HEK293T (cell line): ENCODE results near the gene GALNT14.

ENCODE experiments used
- CTCF ChIA-PET: fragments of 350-600 bp; formaldehyde crosslinking; extraction: SDS; loops from one replicate; lab custom pipeline; 2021; ENCODE audit warnings: antibody characterized with exemption, inconsistent platforms; lab: Yijun Ruan, JAX
- POLR2A ChIA-PET: fragments of 350-600 bp; formaldehyde crosslinking; extraction: SDS; loops from one replicate; lab custom pipeline; 2020; ENCODE audit warnings: antibody characterized with exemption, inconsistent platforms; lab: Yijun Ruan, JAX
- DNase-seq: peaks from one replicate; pipeline ENCODE4 v3.0.0; 2012; ENCODE audit warnings: mixed read lengths; ENCODE audit errors: extremely low spot score
- ARNT ChIP-seq: fragments of 450-650 bp; IDR thresholded peaks from 2 replicates; pipeline ENCODE4 v1.6.1; 2017; ENCODE audit warnings: mild to moderate bottlenecking
- BHLHE40 ChIP-seq: fragments of 450-650 bp; IDR thresholded peaks from 2 replicates; pipeline ENCODE4 v1.6.1; 2016; ENCODE audit warnings: mild to moderate bottlenecking, moderate library complexity, borderline replicate concordance
- CTBP1 ChIP-seq: fragments of 450-650 bp; IDR thresholded peaks from 2 replicates; pipeline ENCODE4 v1.6.1; 2016; ENCODE audit warnings: borderline replicate concordance
- ELF4 ChIP-seq: fragments of 450-650 bp; IDR thresholded peaks from 2 replicates; pipeline ENCODE4 v1.6.1; 2017; ENCODE audit warnings: antibody characterized with exemption
- FOXA1 ChIP-seq: fragments of 450-650 bp; IDR thresholded peaks from 2 replicates; pipeline ENCODE4 v1.6.1; 2016; ENCODE audit warnings: mild to moderate bottlenecking
- FOXK2 ChIP-seq: fragments of 450-650 bp; IDR thresholded peaks from 2 replicates; pipeline ENCODE4 v1.6.1; 2016; ENCODE audit warnings: mild to moderate bottlenecking
- FOXM1 ChIP-seq: fragments of 450-650 bp; IDR thresholded peaks from 2 replicates; pipeline ENCODE4 v1.6.1; 2017; ENCODE audit warnings: mild to moderate bottlenecking, borderline replicate concordance
- HDGF ChIP-seq: fragments of 450-650 bp; IDR thresholded peaks from 2 replicates; pipeline ENCODE4 v1.6.1; 2017; ENCODE audit warnings: antibody characterized with exemption, borderline replicate concordance
- L3MBTL2 ChIP-seq: fragments of 450-650 bp; conservative IDR thresholded peaks from 2 replicates; pipeline ENCODE4 v1.6.1; 2016; ENCODE audit warnings: mild to moderate bottlenecking
- LEF1 ChIP-seq: fragments of 450-650 bp; IDR thresholded peaks from 2 replicates; pipeline ENCODE4 v1.6.1; 2017; ENCODE audit warnings: mild to moderate bottlenecking, borderline replicate concordance
- NFRKB ChIP-seq: fragments of 450-650 bp; IDR thresholded peaks from 2 replicates; pipeline ENCODE4 v1.6.1; 2016; ENCODE audit warnings: mild to moderate bottlenecking, moderate library complexity
- SP1 ChIP-seq: fragments of 450-650 bp; IDR thresholded peaks from 2 replicates; pipeline ENCODE4 v1.6.1; 2017
- SUZ12 ChIP-seq: fragments of 450-650 bp; IDR thresholded peaks from 2 replicates; pipeline ENCODE4 v1.6.1; 2016; ENCODE audit warnings: mild to moderate bottlenecking
- TARDBP ChIP-seq: fragments of 450-650 bp; IDR thresholded peaks from 2 replicates; pipeline ENCODE4 v1.6.1; 2016
- ZNF384 ChIP-seq: fragments of 450-650 bp; IDR thresholded peaks from 2 replicates; pipeline ENCODE4 v1.6.1; 2016
- TF ChIP-seq, protein P1 (sequence below): fragments of 450-650 bp; IDR thresholded peaks from 2 replicates; pipeline ENCODE4 v1.6.1; 2016

The GALNT14 gene

DNA sequence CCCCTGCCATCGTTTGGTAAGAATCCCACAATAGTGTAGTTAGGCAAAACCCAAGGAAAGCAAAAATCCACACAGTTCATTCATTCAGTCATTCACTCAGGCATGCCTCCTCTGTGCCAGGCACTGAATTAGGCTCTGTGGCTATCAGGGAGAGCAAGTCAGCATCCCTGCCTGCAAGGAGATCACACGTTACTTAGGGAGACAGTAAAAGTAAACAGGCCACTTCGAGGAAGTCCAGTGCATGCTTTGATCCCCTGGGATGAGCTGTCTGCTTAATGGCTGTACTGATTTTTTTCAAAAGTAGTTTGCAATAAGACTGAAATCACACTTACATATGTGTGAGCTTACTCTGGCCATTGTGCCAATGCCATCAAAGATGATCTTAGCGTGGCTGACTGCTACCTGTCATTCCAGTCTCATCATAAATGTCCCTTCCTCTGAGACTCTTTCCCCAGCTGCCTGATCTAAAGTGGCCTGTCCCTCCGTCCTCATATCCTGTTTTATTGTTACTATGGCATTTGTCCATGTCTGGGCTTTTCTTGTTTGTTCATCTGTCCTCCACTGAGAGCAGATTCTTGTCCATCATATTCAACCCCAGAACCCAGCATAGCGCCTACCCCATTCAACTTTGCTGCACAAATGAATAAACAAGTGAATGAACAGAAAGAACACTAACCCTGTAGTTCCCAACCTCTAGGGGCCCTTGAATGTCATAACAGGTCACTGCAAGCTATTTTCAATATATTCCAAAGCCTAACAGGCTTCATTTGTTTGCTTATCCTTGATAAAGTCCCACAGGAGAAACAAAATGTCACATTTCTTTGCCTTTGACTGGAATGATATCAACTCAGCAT is 84.1 kb downstream of the GALNT14 start:
- CTCF ChIA-PET = no interaction called here
- DNase-seq = no peak
- TF ChIP-seq LEF1 = no peak
- no peak for TF ChIP-seq SUZ12
- no peak for TF ChIP-seq SP1
- no peak for TF ChIP-seq FOXK2
- TF ChIP-seq FOXM1 = no peak
- no peak for TF ChIP-seq ELF4
- POLR2A ChIA-PET = no interaction called here

DNA sequence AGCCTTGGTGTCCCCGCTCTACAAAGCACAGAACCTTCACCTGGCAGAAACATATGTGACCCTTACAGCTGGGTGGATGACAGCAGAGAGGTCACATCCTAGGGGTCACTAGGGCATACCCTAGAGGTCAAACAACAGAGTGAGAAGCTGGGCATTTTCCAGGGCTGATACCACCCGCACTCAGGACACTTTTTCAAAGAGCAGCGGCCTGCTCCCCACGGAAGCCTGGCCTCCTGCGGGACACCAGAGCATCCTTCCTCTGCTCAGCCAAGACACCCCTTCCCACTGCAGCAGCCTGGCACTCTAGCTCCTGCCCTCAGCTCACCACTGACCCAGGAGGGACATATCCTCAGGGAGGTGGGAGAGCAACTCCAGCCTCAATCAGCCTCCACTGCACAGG is 86.0 kb downstream of the GALNT14 start:
- TF ChIP-seq ARNT = no peak
- TF ChIP-seq FOXK2 = no peak
- no peak for TF ChIP-seq SP1
- TF ChIP-seq ELF4 = no peak
- ChIA-PET POLR2A (no interaction called here), CTCF (no interaction called here)

GRCh38 chr2:31051258-31052140 is 86.7 kb downstream of the GALNT14 start:
- no peak for DNase-seq
- ChIA-PET CTCF (no interaction called here), POLR2A (no interaction called here)
- no peak for TF ChIP-seq SP1
- TF ChIP-seq ELF4 = no peak
- no peak for TF ChIP-seq L3MBTL2
- TF ChIP-seq TARDBP = no peak
- no peak for TF ChIP-seq ZNF384
- no peak for TF ChIP-seq FOXK2

More for the DNA sequence above, 86.0 kb downstream of the GALNT14 start:
- DNase-seq = no peak

GRCh38 chr2:31049916-31050588 is 88.2 kb downstream of the GALNT14 start:
- DNase-seq = no peak
- CTCF ChIA-PET = no interaction called here
- TF ChIP-seq L3MBTL2 (no peak), BHLHE40 (no peak), TARDBP (no peak), SP1 (no peak), FOXK2 (no peak), ARNT (no peak), FOXA1 (no peak), HDGF (no peak), LEF1 (no peak), NFRKB (no peak)
- TF ChIP-seq, protein P1, sequence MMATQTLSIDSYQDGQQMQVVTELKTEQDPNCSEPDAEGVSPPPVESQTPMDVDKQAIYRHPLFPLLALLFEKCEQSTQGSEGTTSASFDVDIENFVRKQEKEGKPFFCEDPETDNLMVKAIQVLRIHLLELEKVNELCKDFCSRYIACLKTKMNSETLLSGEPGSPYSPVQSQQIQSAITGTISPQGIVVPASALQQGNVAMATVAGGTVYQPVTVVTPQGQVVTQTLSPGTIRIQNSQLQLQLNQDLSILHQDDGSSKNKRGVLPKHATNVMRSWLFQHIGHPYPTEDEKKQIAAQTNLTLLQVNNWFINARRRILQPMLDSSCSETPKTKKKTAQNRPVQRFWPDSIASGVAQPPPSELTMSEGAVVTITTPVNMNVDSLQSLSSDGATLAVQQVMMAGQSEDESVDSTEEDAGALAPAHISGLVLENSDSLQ = no peak
- POLR2A ChIA-PET = no interaction called here

GRCh38 chr2:31049264-31049663 is 89.0 kb downstream of the GALNT14 start:
- ChIA-PET CTCF (no interaction called here), POLR2A (no interaction called here)
- DNase-seq = no peak
- TF ChIP-seq FOXM1 (no peak), SUZ12 (no peak), TARDBP (no peak), CTBP1 (no peak), HDGF (no peak), BHLHE40 (no peak), ARNT (no peak), ZNF384 (no peak), SP1 (no peak), NFRKB (no peak), ELF4 (no peak)
- TF ChIP-seq, protein P1 = no peak

GRCh38 chr2:31047599-31047998 is 90.6 kb downstream of the GALNT14 start:
- DNase-seq = no peak
- CTCF ChIA-PET = no interaction called here

More at GRCh38 chr2:31047599-31047998, 90.6 kb downstream of the GALNT14 start:
- TF ChIP-seq, protein P1 = no peak
- TF ChIP-seq LEF1 = no peak
- TF ChIP-seq SP1 = no peak
- TF ChIP-seq L3MBTL2 = no peak
- POLR2A ChIA-PET = no interaction called here
